HG03097 (cell line): ENCODE measurements around the gene TLE1.

Experiments used
- ATAC-seq: cut with Tn5 transposase; IDR thresholded peaks from one replicate; pipeline ENCODE4 v1.9.1; 2021; ENCODE audit not compliant: unreplicated experiment, low FRiP score

The TLE1 gene

DNA sequence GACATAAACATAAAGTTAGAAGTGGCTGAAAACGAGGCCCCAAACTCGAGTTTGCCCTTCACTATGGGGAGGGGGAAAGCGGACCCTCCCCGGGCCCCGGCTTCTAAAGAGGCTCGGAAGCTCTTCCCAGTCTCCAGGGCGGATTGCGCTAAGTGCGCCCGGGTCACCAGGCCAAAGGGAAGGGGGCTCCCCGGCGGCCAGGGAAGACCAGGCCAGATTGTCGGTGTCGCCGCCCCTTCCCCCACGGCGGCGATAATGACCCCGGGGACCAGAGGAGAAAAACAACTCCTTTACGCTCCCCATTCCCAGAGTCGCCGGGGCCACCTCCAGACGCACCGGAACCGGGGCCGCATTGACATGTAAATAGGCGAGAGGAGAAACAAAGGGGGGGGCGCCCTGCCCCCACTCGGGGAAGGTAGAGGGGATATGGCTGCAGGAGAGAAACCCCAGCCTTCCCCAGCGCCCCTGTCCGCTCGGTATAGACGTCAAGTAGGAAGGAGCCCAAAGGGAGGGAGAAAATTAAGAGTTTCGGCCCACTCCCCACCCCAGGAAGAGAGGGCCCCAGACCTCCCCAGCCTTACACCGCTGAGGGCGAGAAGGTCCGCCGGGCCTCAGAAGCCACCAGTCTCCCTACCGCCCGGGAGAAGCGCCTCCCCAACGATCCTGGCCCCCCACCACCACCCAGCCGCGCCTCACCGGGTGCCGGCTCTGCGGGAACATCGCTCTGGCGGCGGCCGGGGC is 1.7 kb downstream of the TLE1 start:
- ATAC-seq = no peak

DNA sequence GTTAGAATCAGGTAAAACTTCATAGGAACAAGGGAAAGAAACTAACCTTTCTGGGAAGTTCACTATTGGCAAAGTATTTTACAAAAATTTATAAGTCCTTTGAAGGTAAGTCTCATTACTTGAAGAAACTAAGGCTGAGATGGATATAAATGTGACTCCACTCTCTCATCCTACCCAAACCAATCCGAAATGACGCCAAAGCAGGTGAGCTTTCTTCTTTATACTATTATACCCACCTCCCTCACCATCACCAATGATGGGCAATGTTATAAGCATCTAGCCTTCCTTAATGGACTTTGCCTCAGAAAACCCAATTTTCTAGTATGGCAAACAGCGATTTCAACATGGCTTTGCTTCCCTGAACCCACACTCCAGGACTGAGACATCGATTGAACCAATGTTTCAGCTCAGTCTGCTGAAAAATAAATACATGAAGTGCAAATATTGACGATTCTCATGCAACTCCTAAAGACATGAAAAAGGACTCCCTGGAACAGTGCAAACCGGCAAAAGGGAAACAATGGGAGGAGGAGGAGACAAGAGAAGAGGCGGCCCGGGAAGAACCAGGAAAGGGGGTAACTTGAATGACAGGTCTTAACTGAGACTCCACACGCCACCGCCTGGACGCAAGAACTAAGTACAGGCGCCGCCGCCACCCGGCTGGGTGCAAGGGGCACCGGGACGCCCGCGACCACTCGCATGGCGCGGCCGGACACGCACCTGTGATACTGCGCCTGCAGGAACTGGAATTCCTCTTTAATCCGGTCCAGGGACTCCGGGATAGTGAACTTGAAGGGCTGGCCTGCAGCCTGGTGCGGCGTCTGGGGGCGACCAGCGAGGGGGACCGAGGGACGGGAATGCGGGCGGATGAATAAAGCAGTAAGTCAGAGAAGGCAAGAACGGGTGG is 2.5 kb downstream of the TLE1 start:
- ATAC-seq = no peak

DNA sequence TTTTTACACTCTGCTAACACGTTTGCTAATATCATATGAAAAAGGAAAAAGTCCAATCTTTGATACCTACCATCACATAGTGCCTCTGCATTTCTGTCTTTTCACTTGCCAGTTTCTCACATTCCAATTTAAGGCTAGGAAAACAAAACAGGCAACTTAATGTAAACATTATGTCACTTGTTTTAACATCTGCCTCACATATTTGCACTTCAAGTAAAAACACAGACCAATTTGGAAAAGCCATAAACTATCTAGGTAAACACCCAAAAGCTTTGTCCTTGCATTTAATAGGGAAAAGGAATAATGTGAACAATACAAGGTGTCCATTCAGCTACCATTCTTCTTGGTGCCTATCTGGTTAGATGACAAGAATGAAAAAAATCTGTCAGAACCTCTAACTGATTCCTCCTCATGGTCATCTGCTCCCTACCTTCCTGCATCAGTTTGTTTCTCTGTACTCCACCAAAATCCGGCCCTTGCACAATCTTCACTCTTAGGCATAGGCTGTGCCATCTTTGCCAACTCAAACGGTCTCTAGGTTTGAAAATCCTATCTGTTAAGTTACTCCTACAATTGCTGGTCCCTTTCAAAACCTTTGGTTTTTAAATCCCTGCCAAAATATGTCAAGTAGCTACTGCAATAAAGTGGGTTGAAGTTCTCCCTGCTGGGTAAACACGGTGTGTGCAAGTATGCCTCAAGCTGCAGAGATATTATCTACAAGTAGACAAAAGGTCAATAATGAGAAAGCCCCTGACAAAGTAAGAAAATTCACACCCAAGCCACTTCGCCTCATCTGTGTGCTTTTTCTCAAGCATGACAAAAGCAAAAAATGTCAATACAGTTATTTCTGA is 3.4 kb downstream of the TLE1 start:
- ATAC-seq = no peak

DNA sequence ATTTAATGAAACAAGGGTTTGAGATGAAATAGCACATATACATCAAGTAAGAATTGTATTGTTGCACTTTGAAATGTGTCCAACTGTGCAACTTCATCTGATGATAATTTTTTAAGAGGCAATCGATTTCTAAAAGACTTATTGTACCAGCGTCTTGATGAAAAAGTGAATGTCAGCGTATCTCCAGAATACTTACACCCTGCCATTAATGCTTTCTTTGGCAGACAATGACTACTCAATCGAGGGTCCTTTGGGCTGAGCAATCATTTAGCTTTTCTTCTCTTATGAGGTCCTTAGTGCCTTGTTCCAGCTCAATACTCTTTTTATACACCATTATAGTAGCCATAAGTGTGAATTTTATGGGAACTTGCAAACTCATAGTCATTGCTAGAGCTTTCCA is 4.7 kb downstream of the TLE1 start:
- ATAC-seq = no peak

DNA sequence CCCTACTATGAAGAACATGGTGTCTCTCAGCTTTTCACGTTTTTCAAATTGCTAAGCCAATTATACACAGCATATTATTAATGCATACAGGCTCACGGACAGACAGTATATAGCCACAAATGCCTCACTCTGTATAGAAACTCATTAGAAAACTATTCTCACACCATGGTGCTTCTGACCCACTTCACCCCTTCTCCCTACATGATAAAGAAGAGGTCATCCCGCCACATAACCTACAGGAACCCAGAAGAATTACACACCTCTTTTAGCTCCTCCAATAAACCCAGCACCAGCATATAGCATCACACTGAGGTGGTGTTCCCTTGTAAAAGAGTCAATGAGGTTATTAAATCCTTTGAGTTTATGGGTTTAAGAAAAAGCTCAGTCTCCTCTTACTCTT is 5.6 kb downstream of the TLE1 start:
- no peak for ATAC-seq

DNA sequence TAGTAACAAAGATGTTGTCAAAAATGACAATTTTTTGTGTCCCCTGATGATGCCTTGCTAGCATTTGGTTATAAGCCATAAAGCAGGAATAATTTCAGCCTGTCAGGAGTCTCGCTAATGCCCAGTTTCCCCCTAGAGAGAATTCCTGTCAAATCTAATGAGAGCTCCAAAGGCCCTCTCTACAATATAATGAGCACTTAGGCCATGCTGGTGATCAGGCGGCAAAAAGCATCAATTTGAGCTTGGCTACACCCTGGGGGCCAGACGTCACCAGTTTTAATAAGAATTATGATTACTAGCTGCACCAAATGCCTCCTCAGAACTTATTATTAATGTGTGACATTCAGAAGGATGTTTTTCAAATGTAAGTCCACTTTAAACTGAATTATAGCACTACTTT is 6.1 kb downstream of the TLE1 start:
- ATAC-seq = no peak

DNA sequence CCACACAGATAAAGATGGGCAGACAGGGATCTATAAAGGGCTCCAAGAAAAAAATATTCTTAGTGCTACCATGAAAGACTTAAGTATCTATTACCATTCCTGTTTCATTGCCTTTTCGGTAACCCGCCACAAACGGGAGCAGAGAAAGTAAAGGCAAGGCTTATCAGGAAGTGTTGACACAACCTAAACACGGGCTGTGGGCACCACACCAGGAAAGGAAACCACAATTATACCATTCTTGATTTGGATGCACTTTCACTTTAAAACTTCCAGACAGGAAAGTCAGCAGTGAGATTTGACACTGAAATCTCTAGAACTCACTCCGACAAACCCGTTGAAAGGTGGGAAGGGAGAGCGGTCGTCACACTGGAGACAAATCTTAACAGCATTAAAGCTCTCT is 6.5 kb downstream of the TLE1 start:
- ATAC-seq = no peak

DNA sequence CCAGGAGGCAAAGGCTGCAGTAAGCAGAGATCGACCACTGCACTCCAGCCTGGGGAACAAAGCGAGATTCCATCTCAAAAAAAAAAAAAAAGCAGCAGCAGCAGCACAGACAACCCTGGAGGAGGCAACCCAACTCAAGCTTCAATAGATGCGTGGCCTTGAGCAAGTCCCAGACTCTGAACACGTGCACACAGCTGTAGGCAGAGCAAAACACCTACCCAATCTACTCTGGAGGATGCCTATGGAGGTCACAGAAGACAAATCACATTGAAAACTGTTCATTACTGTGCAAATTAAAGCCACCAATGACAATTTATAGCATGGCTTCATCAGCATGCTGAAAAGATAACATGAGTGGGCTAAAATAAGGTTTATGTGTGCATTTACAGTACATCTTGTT is 7.2 kb downstream of the TLE1 start:
- ATAC-seq = no peak

DNA sequence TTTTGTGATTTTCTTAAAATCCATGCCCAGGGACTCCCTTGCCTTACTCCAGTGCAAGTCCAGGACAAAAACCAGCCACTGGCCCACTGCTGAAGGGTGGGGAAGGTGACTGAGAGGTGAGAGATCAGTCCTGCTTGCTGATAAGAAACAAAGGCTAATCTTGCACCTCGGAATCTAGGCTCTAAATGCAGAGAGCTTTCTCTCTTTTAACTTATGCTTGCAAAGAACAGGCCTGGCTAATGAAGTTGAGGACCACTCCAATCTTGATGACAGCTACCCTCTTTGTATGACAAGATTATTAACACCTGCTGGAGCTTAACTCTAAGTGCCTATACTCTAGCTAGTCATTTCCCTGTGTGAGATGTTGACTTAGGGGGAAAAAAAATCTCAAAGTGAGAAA is 8.8 kb downstream of the TLE1 start:
- no peak for ATAC-seq

DNA sequence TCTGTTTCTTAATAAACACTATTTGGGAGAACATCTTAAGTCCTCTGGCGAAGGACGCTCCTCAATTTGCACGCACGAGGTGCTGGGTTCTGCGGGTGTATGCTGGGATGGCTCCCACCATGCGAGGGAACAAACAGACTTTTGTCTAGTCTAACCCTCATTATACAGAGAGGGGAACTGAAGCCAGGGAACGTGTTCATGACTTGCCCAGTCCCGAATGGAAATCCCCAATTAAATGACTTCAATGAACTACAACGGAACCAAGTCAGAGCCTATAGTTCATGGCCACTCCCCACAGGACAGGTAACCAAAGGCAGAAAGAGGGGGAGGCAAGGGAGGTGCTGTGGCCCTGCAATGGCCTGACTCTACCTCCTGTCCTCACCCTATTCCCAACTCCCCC is 9.3 kb downstream of the TLE1 start:
- ATAC-seq = no peak

DNA sequence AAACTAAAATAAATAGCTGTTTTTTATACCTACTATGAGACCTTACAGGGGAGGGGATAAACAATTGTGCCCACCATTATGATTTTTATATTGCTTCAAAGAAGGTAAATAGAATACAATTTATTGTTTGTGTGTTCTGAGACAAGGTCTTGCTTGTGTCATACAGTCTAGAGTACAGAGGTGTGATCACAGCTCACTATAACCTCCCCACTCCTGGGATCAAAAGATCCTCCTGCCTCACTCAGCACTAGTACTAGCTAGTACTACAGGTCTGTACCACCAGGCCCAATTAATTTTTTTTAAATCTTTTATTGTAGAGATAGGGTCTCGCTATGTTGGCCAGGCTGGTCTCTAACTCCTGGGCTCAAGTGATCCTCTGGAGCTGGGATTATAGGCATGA is 11.3 kb downstream of the TLE1 start:
- ATAC-seq = no peak

DNA sequence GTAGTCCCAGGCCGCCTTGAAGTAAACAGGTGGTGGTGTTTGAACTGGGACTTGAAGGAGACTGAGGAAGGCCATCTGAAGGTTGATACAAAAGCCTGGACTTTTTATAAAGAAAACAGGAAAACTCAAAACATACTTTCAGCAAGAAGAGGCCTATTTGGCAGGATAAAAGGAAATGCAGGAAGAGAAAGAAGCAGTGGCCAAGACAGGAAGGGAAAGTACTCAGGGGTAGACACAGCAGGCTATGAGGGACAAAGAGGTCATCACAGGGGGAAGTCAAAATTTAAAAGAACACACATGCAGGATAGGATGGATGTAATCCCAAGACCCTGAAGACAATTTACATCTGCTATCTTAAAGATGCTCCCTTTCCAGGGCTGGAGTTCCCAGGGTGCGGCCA is 13.0 kb downstream of the TLE1 start:
- ATAC-seq = no peak

DNA sequence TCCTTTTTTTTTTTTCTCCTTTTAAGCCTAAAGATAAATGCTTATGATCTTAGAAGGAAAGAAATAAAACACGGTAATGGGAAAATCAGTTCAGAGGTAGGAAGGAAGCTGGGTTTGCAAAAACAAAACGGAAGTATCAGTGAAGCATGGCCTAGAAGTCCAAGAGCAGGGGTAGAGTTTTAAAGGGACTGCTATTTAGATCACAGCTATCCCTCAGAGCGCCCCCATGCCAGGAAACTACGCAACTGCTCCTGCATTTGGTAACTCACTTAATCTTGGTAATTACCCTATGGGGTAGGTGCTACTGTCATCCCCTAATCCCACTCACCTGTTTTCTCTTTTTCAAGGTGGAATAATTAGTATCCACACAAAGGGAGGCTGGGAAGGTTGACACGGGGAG is 16.0 kb downstream of the TLE1 start:
- ATAC-seq = no peak

DNA sequence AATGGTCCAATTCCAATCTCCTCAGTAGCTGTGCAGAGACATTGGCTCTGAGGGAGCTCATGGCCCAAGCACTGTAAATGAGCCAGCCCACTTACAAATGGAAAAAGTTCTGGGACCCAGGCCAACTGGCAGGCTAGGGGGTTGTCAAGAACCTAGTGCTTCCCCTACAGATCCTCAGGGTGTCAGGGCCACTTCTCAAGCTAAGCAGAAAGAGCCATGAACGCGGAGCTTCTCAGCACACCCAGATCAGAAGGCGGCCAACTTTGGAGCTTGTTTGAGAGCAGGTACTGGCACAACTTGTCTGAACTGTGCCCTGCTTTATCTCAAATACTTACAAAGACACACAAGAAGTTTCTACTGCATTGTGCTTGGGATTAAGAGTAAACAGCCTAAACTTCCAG is 17.5 kb downstream of the TLE1 start:
- ATAC-seq = no peak

DNA sequence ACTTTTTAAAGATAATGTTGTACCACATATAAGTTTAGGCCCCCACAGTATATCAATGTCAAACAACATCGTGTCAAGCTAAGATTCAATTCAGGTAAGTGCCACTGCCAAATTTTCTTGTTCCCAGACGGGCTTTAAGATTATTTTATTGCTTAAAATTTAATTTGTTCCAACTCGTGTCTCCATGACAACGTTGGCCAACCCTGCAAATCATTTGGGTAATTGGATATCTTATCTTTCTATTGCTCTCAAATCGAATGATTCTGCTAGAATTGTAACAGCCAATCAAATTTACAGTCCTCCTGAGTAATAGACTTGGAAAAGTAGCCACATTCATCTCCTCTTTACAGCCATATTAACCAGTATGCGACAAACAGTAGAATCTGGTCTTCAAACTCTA is 19.5 kb downstream of the TLE1 start:
- ATAC-seq = no peak

DNA sequence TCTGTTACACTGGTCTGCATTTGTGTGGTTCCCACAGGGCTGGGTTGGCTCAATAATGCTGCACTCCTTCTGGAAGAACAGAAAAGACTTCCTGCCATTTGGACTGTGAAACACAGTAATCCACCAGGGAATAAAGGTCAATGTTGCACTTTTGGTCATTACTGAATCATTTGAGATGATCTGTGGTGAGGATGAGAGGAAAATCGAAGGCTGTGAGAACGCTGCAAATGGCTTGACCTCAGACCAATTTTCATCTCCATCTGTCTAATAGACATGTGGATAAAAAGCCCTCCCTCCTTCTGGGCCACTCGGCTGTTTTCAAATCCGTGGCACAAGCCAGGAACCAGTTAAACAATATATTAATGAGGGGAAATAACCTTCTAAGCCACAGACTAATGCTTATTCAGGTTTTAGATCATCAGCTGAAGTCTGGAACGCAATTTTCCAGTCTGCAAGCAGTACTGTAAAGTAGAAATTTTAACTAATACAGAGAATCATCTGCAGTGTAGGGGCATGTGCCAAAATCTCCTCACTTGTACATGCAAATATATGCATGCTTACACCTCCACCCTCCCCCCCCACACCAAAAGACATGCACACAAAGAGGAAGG is 20.2 kb downstream of the TLE1 start:
- no peak for ATAC-seq

DNA sequence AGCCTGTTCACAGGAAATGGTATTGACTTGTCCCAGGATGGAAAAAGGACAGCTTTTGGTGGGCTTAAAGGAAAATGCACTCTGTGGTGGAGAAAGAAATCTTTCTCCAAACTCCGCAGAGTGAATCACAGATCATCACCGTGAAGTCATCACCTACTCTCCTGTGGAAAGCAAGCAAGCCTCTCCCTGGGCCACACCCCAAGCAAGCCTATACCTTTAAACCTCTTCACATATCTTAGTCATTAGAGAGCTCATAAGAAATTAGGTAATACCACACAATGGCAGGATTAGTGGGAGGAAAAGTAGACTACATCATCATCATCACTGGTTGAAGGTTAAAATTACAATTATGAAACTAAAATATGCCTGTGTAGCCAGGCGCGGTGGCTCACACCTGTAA is 23.2 kb downstream of the TLE1 start:
- no peak for ATAC-seq

DNA sequence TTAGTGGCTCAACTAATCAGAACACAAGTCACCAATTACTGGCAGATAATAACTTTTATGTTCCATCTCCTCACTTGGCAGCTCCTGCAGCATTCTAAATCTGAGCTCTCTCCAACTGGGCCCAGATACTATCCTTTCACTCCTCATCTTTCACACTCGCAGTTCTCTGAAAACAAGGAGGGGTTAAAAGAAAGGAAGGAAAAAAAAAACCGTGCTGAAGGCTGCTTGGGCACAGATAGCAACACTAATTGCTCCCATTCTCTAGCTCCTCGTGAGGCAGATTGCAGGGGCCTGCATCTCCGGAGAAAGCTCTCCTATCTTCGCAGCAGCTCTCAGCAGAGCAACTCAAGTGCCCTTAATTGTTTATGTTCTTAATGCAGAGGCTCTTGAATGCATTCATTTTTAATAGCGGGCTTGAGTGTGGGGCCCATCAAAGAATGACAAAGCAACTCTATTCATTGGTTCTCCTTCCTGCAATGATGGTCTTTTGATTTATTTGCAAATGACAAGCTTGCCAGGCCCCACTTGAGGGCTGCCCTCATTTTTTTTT is 23.9 kb downstream of the TLE1 start:
- no peak for ATAC-seq

DNA sequence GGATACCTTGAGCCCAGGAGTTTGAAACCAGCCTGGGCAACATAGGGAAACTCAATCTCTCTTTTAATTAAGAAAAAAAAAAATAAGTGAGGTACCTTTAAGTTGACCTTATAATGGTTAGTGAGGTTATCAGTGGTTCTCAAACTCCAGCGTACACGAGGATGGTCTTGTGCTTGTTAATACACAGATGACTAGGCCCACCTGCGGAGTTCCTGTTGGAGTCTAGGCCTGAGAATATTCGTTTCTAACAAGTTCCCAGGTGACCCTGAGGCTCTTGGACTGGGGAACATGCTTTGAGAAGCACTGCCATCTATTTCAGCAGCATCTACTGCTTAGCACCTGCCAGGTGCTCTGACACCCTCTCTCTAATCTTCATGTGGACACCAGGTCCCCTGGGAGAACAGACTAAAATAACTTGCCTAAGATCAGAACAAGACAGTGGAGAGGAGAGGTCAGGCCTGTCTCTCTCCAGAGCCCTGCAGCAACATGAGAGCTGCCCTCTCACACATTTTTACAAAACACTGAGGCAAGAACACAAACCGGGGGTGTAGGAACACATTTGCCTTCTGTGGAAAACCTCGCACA is 24.6 kb downstream of the TLE1 start:
- no peak for ATAC-seq

DNA sequence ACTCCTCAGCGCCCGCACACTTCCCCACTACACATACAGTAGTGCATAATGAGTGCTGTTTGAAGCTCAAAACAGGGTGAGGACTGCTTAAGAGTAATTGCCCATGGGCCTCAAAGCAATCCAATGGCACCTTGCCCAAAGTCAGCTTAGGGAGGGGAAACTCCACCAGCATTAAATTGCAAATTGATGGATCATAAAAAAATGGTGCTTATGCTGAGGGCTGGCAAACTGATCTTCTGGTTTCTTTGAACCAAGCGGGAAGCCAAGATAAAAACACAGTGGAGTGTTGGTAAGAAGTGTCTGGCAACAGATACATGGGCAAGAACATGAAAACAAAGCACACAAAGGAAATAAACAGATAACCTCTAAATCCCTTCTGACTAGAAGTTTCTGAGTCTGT is 28.0 kb downstream of the TLE1 start:
- no peak for ATAC-seq
